ENCODE data around the gene EBI3. TPM values are rescaled to one million over a fixed set of nuclear protein-coding genes. Genes with fewer than 3 reads are reported as not detected.

Gene EBI3
- total RNA-seq, 1 experiment from 2014 or later: 1.4 TPM

- DNase-seq: no peak
- Histone ChIP-seq H3K56ac (ENCODE audit: insufficient read length, low read depth, low read length) (no peak overlapping the region), H2BK5ac (ENCODE audit: insufficient read length, low read length) (no peak overlapping the region), H3K23ac (ENCODE audit: insufficient read length, low read depth, low read length) (no peak overlapping the region), H3K4ac (ENCODE audit: low read depth, low read length) (no peak overlapping the region), H3K9me3 (ENCODE audit: control insufficient read depth, low read depth, low read length) (no peaks in the 10 kb centered on the region), H2BK12ac (ENCODE audit: insufficient read length, low read depth, low read length) (no peak overlapping the region), H3K79me1 (ENCODE audit: insufficient read depth, low read depth, low read length, poor library complexity, severe bottlenecking) (no peaks in the 10 kb centered on the region), H3K18ac (ENCODE audit: insufficient read length, low read depth, low read length) (no peak overlapping the region), H3K4me2 (ENCODE audit: insufficient read depth, insufficient read length, low read length) (no peak overlapping the region), H3K23me2 (ENCODE audit: insufficient read length, low read depth, low read length, poor library complexity, severe bottlenecking) (no peaks in the 10 kb centered on the region), H4K8ac (replicated peaks; ENCODE audit: insufficient read length, low read depth, low read length) (no peak overlapping the region), H2AK5ac (ENCODE audit: insufficient read length, low read length) (no peak overlapping the region), H3K79me2 (ENCODE audit: insufficient read depth, low read length) (no peaks in the 10 kb centered on the region), H3K9ac (ENCODE audit: extremely low read depth, insufficient read length, low read length) (no peak overlapping the region), H3K27ac (ENCODE audit: insufficient read length, low read depth, low read length) (no peak overlapping the region), H2BK120ac (ENCODE audit: low read depth, low read length, poor library complexity, severe bottlenecking) (no peak overlapping the region), H4K91ac (ENCODE audit: insufficient read length, low read depth, low read length) (no peak overlapping the region), H3T11ph (ENCODE audit: low read length) (no peak overlapping the region), H2BK20ac (ENCODE audit: low read depth, low read length, poor library complexity, severe bottlenecking) (no peak overlapping the region), H2BK15ac (ENCODE audit: low read depth, low read length) (no peak overlapping the region), H4K5ac (ENCODE audit: insufficient read length, low read depth, low read length) (no peak overlapping the region), H3K14ac (ENCODE audit: insufficient read depth, low read length) (no peak overlapping the region), H3K4me1 (ENCODE audit: insufficient read depth, low read length) (no peaks in the 10 kb centered on the region), H4K20me1 (ENCODE audit: control insufficient read depth, insufficient read depth, insufficient read length) (no peaks in the 10 kb centered on the region), H2AFZ (ENCODE audit: low read length) (no peak overlapping the region), H3K27me3 (ENCODE audit: insufficient read depth, low read length) (no peaks in the 10 kb centered on the region)
- H3K27me3 Mint-ChIP-seq (ENCODE audit: low read depth): peaks cover 12% of the 10 kb centered on the region
- no peaks in the 10 kb centered on the region for H3K9me3 Mint-ChIP-seq
- H3K36me3 Mint-ChIP-seq (ENCODE audit: insufficient read depth in 1 of 3, low read depth in 3 of 3): peaks cover 0 to 2% (median 0%) of the 10 kb centered on the region in 3 experiments; a peak in 2 of 7 replicates
- H3K4me1 Mint-ChIP-seq: peaks cover 4 to 13% of the 10 kb centered on the region in 2 experiments
- H3K4me3 Mint-ChIP-seq: no peak overlapping the region
- no CpG with 5 or more reads among the region's 15 CpGs for WGBS (ENCODE audit: extremely low coverage, insufficient read length, low lambda C conversion rate)
- H3K27ac Mint-ChIP-seq: no peak overlapping the region
- TF ChIP-seq, protein P1, sequence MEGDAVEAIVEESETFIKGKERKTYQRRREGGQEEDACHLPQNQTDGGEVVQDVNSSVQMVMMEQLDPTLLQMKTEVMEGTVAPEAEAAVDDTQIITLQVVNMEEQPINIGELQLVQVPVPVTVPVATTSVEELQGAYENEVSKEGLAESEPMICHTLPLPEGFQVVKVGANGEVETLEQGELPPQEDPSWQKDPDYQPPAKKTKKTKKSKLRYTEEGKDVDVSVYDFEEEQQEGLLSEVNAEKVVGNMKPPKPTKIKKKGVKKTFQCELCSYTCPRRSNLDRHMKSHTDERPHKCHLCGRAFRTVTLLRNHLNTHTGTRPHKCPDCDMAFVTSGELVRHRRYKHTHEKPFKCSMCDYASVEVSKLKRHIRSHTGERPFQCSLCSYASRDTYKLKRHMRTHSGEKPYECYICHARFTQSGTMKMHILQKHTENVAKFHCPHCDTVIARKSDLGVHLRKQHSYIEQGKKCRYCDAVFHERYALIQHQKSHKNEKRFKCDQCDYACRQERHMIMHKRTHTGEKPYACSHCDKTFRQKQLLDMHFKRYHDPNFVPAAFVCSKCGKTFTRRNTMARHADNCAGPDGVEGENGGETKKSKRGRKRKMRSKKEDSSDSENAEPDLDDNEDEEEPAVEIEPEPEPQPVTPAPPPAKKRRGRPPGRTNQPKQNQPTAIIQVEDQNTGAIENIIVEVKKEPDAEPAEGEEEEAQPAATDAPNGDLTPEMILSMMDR (conservative IDR thresholded peaks at IDR 0.05): no peak
These were observed 19.1 kb upstream of the EBI3 start for GRCh38 chr19:4210166-4210731.
